Stimulated activated CD8-positive, alpha-beta memory T cell treated with anti-CD3 and anti-CD28 coated beads, Interleukin-15, amount 100 ng/mL, for 24 hours (primary cell): ENCODE data around the gene KRTAP5-5.
"Not testable (repeated sequence)": the region's sequence is repeated elsewhere in the genome, so short reads cannot be mapped to it uniquely, and the experiment has no call there.

ENCODE experiments used
- DNase-seq: peaks from one replicate; pipeline ENCODE4 v3.0.0-alpha.2; 2020; ENCODE audit warnings: low read depth

KRTAP5-5 gene

DNA sequence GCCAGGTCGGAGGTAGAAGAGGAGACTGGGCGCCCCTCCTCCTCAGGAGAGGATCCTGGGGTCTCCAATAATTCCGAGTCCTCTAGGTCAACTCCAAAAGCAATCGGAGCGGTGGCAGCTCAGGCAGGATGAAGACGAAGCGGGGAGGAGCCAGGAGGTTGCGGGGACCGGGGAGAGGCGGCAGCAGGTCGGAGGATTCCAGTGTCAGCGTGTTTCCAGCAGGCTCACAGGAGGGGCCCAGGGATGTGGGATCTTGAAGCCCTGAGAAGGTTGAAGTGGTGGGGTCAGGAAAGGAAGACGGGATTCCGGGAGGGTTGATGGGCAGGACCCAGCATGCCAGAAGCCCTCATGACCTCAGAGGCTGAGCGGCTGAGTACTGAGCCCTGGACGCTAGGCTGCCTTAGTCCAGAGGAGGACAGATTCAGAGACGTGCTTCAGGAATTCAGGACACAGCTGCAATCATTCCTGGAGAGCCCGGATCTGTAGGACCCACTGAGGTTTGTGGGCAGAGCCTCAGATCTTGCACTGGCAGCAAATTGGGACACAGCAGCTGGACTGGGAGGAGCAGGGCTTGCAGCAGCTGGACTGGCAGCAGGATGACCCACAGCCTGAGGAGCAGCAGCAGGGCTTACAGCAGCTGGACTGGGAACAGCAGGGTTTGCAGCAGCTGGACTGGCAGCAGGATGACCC is 22.3 kb upstream of the KRTAP5-5 start:
- not testable (repeated sequence) for DNase-seq

DNA sequence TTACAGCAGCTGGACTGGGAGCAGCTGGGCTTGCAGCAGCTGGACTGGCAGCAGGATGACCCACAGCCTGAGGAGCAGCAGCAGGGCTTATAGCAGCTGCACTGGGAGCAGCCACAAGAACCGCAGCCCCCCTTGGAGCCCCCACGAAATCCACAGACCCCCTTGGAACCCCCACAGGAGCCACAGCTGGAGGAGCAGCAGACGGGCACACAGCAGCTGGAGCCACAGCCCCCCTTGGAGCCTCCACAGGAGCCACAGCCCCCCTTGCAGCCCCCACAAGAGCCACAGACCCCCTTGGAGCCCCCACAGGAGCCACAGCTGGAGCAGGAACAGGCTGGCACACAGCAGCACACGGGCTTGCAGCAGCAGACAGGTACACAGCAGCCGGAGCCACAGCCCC is 21.7 kb upstream of the KRTAP5-5 start:
- DNase-seq, result not testable (repeated sequence)

- no peak for DNase-seq
These were observed 21.2 kb upstream of the KRTAP5-5 start, which contains the start of gene KRTAP5-3 for GRCh38 chr11:1608363-1608762. TSS of gene KRTAP5-3 (minus strand) at chr11:1608463. CDS start at chr11:1608385, 78 bp downstream.

GRCh38 chr11:1618231-1618630 is 11.3 kb upstream of the KRTAP5-5 start:
- DNase-seq, result no peak

- DNase-seq, result no peak
These were observed 10.1 kb upstream of the KRTAP5-5 start for GRCh38 chr11:1619449-1619848.

DNA sequence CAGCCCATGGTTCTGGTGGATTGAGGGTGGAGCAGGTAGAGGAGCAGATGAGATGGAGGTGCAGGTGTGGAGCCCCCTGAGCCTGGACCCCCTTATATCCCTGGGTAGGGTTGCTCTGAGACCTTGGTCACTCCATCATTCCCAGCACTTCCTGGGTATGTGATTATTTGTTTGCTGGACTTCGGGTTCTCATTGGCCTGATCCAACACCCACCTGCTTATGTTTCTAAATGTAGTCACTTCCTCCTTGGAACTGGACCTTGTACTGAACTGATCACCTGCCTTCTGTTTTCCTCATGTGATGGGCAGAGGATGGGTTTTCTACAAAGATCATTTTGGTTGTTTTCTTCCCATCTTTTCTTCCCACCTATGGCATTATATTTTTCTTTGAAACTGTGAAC is 7.5 kb upstream of the KRTAP5-5 start, which contains the start of gene KRTAP5-4:
Gene KRTAP5-4, minus strand, starts transcription at position 53 of the 400 bp plus-strand sequence. Its CDS starts 45 bp downstream, at position 8.
- no peak for DNase-seq

DNA sequence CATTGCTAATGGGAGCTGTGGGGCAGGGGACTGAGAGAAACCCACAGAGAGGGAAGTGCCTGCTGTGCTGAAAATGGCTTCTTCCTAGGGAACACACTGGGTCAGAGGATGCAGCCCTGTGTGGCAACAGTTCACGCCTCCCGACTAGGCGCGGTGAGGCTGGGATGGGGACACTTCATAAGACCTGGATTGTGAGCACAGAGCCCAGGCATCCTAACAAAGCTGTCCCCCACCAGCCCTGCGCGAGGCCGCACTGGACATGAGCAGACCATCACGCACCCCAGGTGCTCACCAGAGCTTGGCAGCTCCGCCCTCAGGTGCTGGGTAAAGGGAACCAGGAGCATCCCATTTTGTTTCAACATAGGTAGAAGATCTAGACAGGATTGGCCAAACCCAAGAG is 5.9 kb upstream of the KRTAP5-5 start:
- DNase-seq, result no peak

- DNase-seq, result no peak
These were observed 5.0 kb upstream of the KRTAP5-5 start for GRCh38 chr11:1624621-1625020.

DNA sequence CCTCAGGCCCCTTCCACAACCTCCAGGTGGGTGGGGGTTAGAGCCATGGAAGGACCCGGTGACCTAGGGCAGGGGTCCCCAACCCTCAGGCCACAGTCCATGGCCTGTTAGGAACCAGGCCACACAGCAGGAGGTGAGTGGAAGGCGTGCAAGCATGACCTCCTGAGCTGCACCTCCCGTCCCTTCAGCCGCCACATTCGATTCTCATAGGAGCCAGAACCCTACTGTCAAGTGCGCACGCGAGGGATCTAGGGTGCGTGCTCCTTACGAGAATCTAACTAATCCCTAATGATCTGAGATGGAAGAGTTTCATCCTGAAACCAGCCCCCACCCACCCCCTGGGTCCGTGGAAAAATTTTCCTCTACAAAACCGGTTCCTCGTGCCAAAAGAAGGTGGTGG is 4.0 kb upstream of the KRTAP5-5 start:
- no peak for DNase-seq

GRCh38 chr11:1628506-1629325 is 859 bp upstream of the KRTAP5-5 start:
- peak; percentile 35 for DNase-seq

DNA sequence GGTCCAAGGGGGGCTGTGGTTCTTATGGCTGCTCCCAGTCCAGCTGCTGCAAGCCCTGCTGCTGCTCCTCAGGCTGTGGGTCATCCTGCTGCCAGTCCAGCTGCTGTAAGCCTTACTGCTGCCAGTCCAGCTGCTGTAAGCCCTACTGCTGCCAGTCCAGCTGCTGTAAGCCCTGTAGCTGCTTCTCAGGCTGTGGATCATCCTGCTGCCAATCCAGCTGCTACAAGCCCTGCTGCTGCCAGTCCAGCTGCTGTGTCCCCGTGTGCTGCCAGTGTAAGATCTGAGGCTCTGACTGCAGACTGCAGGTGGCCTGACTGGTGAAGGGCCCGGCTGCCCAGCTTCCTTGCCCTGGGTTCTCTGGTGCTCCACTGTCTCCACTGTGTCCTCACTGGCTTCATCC is 696 bp downstream of the KRTAP5-5 start:
- no peak for DNase-seq

GRCh38 chr11:1631066-1631568 is 1.5 kb downstream of the KRTAP5-5 start:
- DNase-seq, result no peak

DNA sequence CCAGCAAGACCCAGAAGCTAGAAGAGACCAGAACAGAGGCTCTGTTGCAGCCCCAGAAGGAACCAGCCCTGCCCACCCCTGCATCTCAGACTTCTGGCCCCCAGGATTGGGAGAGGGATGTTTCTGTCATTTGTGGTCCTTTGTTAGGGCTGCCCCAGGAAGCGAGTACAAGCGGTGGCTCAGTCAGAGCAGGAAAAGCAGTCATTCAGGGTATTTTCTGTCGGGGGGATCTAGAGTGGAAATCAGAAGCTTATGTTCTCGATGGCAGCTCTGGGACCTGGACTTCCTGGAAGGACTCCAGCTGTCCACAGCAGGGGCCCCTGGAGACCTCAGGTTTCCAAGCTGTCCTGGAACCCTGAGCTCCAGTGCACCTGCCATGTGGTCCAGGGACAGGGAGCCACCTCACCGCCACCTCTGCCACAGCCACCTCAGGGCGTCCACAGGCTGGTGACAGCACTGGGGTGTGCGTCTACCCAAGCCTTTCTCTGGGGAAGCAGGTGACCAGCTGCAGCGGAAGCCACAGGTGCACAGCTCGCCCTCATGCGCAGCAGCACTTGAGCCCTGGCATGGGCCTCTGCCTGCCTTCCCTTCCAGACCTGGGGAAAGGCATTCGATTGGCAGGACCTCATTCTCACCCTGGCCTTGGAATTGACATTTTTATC is 2.6 kb downstream of the KRTAP5-5 start:
- no peak for DNase-seq

- no peak for DNase-seq
These were observed 4.3 kb downstream of the KRTAP5-5 start for GRCh38 chr11:1633864-1634263.

- DNase-seq, result no peak
These were observed 6.8 kb downstream of the KRTAP5-5 start for GRCh38 chr11:1636291-1636950.

DNA sequence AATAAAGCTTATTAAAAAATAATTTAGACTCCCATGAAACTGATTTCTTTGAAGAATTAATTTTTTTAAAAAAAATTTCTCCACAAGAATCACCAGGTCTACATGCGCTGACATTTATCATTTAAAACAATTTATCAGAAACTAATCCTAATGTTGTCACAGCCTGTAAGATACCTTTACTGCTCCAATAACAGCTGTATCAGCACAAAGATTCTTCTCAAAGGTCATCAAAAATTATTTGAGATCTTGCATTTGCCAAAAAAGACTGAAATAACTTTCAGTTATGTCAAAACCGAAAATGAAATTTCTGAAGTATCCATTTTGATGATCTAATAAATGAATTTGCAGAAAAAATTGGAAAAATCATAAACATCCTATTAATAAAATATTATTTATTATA is 8.1 kb downstream of the KRTAP5-5 start:
- no peak for DNase-seq

DNA sequence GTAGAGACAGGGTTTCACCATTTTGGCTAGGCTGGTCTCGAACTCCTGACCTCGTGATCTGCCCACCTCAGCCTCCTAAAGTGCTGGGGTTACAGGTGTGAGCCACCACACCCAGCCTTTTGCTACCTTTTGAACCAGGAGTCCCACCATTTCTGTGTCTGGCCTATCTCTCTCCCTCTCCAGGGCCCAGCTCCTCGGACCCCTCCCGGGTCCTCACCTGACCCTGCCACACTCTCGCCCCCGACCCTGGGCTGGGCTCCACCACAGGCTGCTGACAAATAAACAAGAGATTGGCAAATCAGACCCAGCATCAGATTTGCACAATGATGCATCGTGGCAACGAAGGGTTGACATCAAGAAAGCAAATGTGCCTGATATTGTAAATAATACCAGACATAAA is 8.8 kb downstream of the KRTAP5-5 start:
- DNase-seq, result no peak

DNA sequence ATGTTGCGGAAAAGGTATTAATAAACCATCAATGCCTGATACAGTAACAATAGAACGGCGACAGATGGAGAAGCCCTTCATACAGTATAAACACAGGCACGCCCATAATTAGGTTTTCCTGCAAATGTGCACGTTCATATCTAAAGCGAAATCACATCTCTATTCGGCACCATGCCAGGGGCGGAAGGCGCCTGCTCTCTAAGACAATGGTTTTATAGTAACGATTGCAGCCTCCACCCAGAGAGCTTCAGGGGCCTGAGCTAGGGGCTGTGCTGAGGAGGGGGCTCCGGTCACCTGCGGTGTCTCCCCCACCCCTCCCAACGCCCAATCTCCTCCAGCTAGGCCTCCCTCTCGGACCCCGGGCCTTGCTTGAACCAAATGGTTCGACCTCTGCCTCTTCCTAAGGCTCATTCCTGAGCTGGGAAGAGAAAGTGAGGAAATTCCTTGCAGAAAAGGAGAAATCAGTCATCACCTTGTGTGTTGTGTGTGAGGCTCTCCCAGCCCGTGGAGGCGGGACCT is 9.6 kb downstream of the KRTAP5-5 start:
- no peak for DNase-seq

GRCh38 chr11:1639666-1640065 is 10.1 kb downstream of the KRTAP5-5 start:
- DNase-seq, result no peak

- no peak for DNase-seq
These were observed 10.7 kb downstream of the KRTAP5-5 start for GRCh38 chr11:1640076-1640946.

GRCh38 chr11:1641096-1641495 is 11.5 kb downstream of the KRTAP5-5 start:
- DNase-seq, result no peak
